ENCODE results near the gene MBP. TPM values are rescaled to one million over a fixed set of nuclear protein-coding genes. Genes with fewer than 3 reads are reported as not detected.
A peak's percentile ranks its signal among the peaks of the same experiment; 100 is the strongest.

Gene MBP
- total and polyA plus RNA-seq, 2 donors (not counting 3 experiments of a cell fraction or from before 2014, with no cell fraction given): 1.7 to 2.3 TPM

GRCh38 chr18:77054606-77055428, 77.8 kb downstream of the MBP start:
- BruUV-seq (replicated peaks): no TSS peak
- no peaks in the 10 kb centered on the region for H4K20me1 ChIP-seq (replicated peaks; ENCODE audit: control insufficient read depth, extremely low read depth, insufficient read depth, low read length)
- no peaks in the 10 kb centered on the region for H3K79me2 ChIP-seq (ENCODE audit: control insufficient read depth, insufficient read depth, low read length)
- H3K4me1 ChIP-seq (ENCODE audit: control insufficient read depth, extremely low read depth, insufficient read depth, low read length): peaks cover 22% of the 10 kb centered on the region
- H3K9me3 ChIP-seq (replicated peaks; ENCODE audit: control insufficient read depth, insufficient read depth, low read length): no peaks in the 10 kb centered on the region
- peak overlapping the region; percentile 63 for H3K4me2 ChIP-seq (ENCODE audit: insufficient read depth, low read length)
- ChIA-PET CTCF (interaction anchor here (0.6 to 5.1 kb wide), 26 partner anchors 9 to 251 kb away, joined by 3 to 47 read pairs (median 4); partner anchors contain the start of gene MBP), POLR2A (no interaction called here)
- H3K9ac ChIP-seq (replicated peaks; ENCODE audit: extremely low read depth, insufficient read depth, low read length): peak overlapping the region; percentile 2
- no peaks in the 10 kb centered on the region for H3K36me3 ChIP-seq (ENCODE audit: control insufficient read depth in 2 of 2, extremely low read depth in 1 of 2, insufficient read depth in 2 of 2, low read length in 2 of 2)
- TF ChIP-seq JUN (IDR thresholded peaks at IDR 0.05; ENCODE audit: borderline replicate concordance, insufficient read depth, insufficient read length, low read depth): peak; percentile 81
- no peak for TF ChIP-seq POLR2A (IDR thresholded peaks at IDR 0.05; ENCODE audit: low read depth, low read length)
- TF ChIP-seq MYC (IDR thresholded peaks at IDR 0.05; ENCODE audit: low read depth, low read length): no peak
- peak; percentile 49 for TF ChIP-seq GATA2 (IDR thresholded peaks at IDR 0.05; ENCODE audit: insufficient read depth, insufficient read length, low read depth, low read length)
- TF ChIP-seq MAX (IDR thresholded peaks at IDR 0.05; ENCODE audit: insufficient read depth, insufficient read length): no peak
- peak; percentile 16 for TF ChIP-seq POLR2AphosphoS5 (IDR thresholded peaks at IDR 0.05; ENCODE audit: insufficient read depth, low read depth, low read length)
- TF ChIP-seq EZH2 (IDR thresholded peaks at IDR 0.05; ENCODE audit: borderline replicate concordance, low read depth, low read length, severe bottlenecking): no peak
- peak; percentile 64 to 84 for TF ChIP-seq CTCF (IDR thresholded peaks at IDR 0.05; ENCODE audit: extremely low read depth in 1 of 2, insufficient read depth in 1 of 2, low read depth in 1 of 2, low read length in 2 of 2)
- TF ChIP-seq FOS (IDR thresholded peaks at IDR 0.05; ENCODE audit: borderline replicate concordance, insufficient read depth, low read length): no peak
- FAIRE-seq (peak; percentile 95), DNase-seq (ENCODE audit: low read depth, low spot score) (peak; percentile 88)
- no peaks in the 10 kb centered on the region for H3K9me1 ChIP-seq (replicated peaks; ENCODE audit: control insufficient read depth, extremely low read depth, insufficient read depth, low read length)
- intact Hi-C loops (cut with micrococcal nuclease) (loop anchor here (1.0 to 5.0 kb wide), 6 partner anchors 12 to 253 kb away; partner anchors contain the start of gene MBP), dilution Hi-C loops (cut with MboI; ENCODE audit: extremely low pct_ligation_motif_present, low sequenced_read_pairs) (no loop called here)
- H3K27me3 ChIP-seq (ENCODE audit: control insufficient read depth in 2 of 2, insufficient read depth in 2 of 2, low read length in 2 of 2): no peaks in the 10 kb centered on the region
- peak overlapping the region; percentile 65 for H2AFZ ChIP-seq (ENCODE audit: low read depth, low read length)
- H3K27ac ChIP-seq (ENCODE audit: insufficient read depth, low read depth, low read length): peak overlapping the region; percentile 37
- H3K4me3 ChIP-seq (replicated peaks in 1 of 3; ENCODE audit: insufficient read depth in 1 of 3, low read depth in 1 of 3, low read length in 3 of 3): peak overlapping the region in 1 of 3 experiments; percentile 17

Measured in endothelial cell of umbilical vein (primary cell).